PC-9 (cell line): ENCODE data around the gene PLIN1.

Experiments
- CTCF ChIP-seq: fragments of 200-600 bp; sonication (generic); conservative IDR thresholded peaks from 2 replicates; pipeline ENCODE4 v1.6.1; 2017; ENCODE audit warnings: mixed run types, antibody characterized with exemption, mild to moderate bottlenecking, moderate library complexity
- EZH2 ChIP-seq: fragments of 200-600 bp; sonication (generic); IDR thresholded peaks from 2 replicates; pipeline ENCODE4 v1.8.0; 2017; ENCODE audit warnings: antibody characterized with exemption, low read depth

GRCh38 chr15:89642106-89642505 is 37.1 kb downstream of the PLIN1 start:
- no peak for TF ChIP-seq CTCF
- TF ChIP-seq EZH2, result no peak
